Naive thymus-derived CD4-positive, alpha-beta T cell (primary cell): ENCODE measurements around the gene BATF2. TPM values are rescaled to one million over a fixed set of nuclear protein-coding genes. Genes with fewer than 3 reads are reported as not detected.
"Not testable (repeated sequence)": the region's sequence is repeated elsewhere in the genome, so short reads cannot be mapped to it uniquely, and the experiment has no call there.

Experiments
- ATAC-seq: fragments of 150-1000 bp; cut with Tn5 transposase; 2 replicates; pipeline ENCODE4 v1.10.0; 2021; ENCODE audit warnings: mild to moderate bottlenecking, moderate library complexity
- CTCF ChIA-PET: fragments of 350-600 bp; sonication (Branson Sonifier 250); formaldehyde crosslinking; loops from one replicate; lab custom pipeline; 2021; ENCODE audit warnings: antibody characterized with exemption; lab: Charles Lee
- POLR2A ChIA-PET: fragments of 350-600 bp; sonication (Branson Sonifier 250); formaldehyde crosslinking; loops from one replicate; lab custom pipeline; 2021; ENCODE audit warnings: antibody characterized with exemption, inconsistent platforms; lab: Charles Lee
- DNase-seq, 9 donors: peaks; one replicate each; pipeline versions ENCODE4 v3.0.0 to v3.0.0-alpha.2; 2020 to 2022; ENCODE audit warnings: mixed read lengths in 1 of 9
- H3K27ac ChIP-seq: one replicate; pipeline ENCODE4 v1.7.0; 2013; ENCODE audit warnings: mild to moderate bottlenecking, low read depth, low read length, moderate library complexity
- H3K27me3 ChIP-seq, 2 donors: one replicate each; pipeline ENCODE4 v1.7.0; 2013; ENCODE audit warnings: low read length in 2 of 2, mild to moderate bottlenecking in 2 of 2, moderate library complexity in 2 of 2; ENCODE audit not compliant: control insufficient read depth in 2 of 2, insufficient read depth in 2 of 2
- H3K36me3 ChIP-seq, 3 experiments: 1 replicate in 2 of 3; 2 replicates in 1 of 3; pipeline ENCODE4 v1.7.0; 2013; ENCODE audit warnings: low read length in 3 of 3, mild to moderate bottlenecking in 3 of 3, moderate library complexity in 1 of 3; ENCODE audit not compliant: insufficient read depth in 3 of 3, control insufficient read depth in 2 of 3
- H3K4me1 ChIP-seq, 2 donors: one replicate each; pipeline ENCODE4 v1.7.0; 2013; ENCODE audit warnings: low read length in 2 of 2, mild to moderate bottlenecking in 2 of 2, moderate library complexity in 1 of 2; ENCODE audit not compliant: control insufficient read depth in 2 of 2, insufficient read depth in 2 of 2
- H3K4me3 ChIP-seq: 2 replicates; pipeline ENCODE4 v1.7.0; 2013; ENCODE audit warnings: mild to moderate bottlenecking, low read length
- H3K9me3 ChIP-seq, 3 experiments: 1 replicate in 2 of 3; 2 replicates in 1 of 3; pipeline ENCODE4 v1.7.0; 2013; ENCODE audit warnings: low read length in 3 of 3; ENCODE audit not compliant: control insufficient read depth in 2 of 3
- H3K27ac Mint-ChIP-seq, 9 donors: one replicate each; pipeline ENCODE4 v1.8.0; 2020 to 2022; ENCODE audit warnings: mixed read lengths in 9 of 9, mild to moderate bottlenecking in 8 of 9, moderate library complexity in 5 of 9, inconsistent platforms in 2 of 9
- H3K27me3 Mint-ChIP-seq, 5 donors: one replicate each; pipeline ENCODE4 v1.8.0; 2021 to 2022; ENCODE audit warnings: mixed read lengths in 5 of 5, mild to moderate bottlenecking in 1 of 5
- H3K36me3 Mint-ChIP-seq, 5 donors: one replicate each; pipeline ENCODE4 v1.8.0; 2020 to 2022; ENCODE audit warnings: mixed read lengths in 5 of 5, mild to moderate bottlenecking in 3 of 5, inconsistent platforms in 1 of 5
- H3K4me1 Mint-ChIP-seq, 7 donors: one replicate each; pipeline ENCODE4 v1.8.0; 2020 to 2022; ENCODE audit warnings: mixed read lengths in 7 of 7, mild to moderate bottlenecking in 3 of 7, inconsistent platforms in 1 of 7
- H3K4me3 Mint-ChIP-seq, 10 donors: one replicate each; pipeline ENCODE4 v1.8.0; 2020 to 2022; ENCODE audit warnings: mild to moderate bottlenecking in 10 of 10, mixed read lengths in 10 of 10, moderate library complexity in 6 of 10, inconsistent platforms in 2 of 10
- H3K9me3 Mint-ChIP-seq, 11 donors: one replicate each; pipeline ENCODE4 v1.8.0; 2020 to 2022; ENCODE audit warnings: mixed read lengths in 11 of 11, mild to moderate bottlenecking in 4 of 11, inconsistent platforms in 1 of 11, moderate library complexity in 1 of 11
- intact Hi-C, 2 donors: fragments of 100-400 bp; cut with micrococcal nuclease; formaldehyde crosslinking; loops; one replicate each; pipeline ENCODE4 v1.15.1; 2023
- polyA plus RNA-seq, 2 donors: library from polyadenylated mRNA; unstranded; fragments of 300-500 nt; fragmentation: Illumina TruSeq; gene quantifications; one replicate each; pipeline ENCODE4 v1.2.3, GENCODE V29; 2021
- total RNA-seq, 6 experiments: library from RNA in 5 of 6; stranded (reverse) in 5 of 6; gene quantifications; 1 replicate in 5 of 6; 2 replicates in 1 of 6; pipeline ENCODE4 v1.2.3 and lab custom pipeline; 2021 to 2026

The BATF2 gene
- total and polyA plus RNA-seq, 7 experiments from 2014 or later: 0.39 TPM; not detected in 6

DNA sequence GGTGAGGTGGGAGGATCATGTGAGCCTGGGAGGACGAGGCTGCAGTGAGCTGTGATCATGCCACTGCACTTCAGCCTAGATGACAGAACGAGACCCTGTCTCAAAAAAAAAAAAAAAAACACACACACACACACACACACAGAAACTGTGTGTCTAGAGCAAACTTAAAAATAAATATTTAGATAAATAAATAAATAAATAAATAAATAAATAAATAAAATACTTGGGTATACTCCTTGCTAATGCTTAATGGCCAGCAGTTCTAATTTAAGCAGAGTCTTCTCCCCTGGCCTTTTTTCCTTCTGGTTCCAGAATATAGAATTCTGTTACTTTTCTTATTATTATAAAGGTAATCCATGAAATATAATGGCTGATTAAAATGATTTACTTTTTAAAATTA lies 12.1 kb upstream of the BATF2 start:
- ATAC-seq (no peak), DNase-seq (no peak)
- Mint-ChIP-seq H3K9me3 (no peaks in the 10 kb centered on the region), H3K4me1 (peaks cover 0 to 9% (median 8%) of the 10 kb centered on the region in 7 donors), H3K36me3 (no peaks in the 10 kb centered on the region), H3K27ac (no peak overlapping the region), H3K4me3 (no peak overlapping the region), H3K27me3 (no peaks in the 10 kb centered on the region)
- no peak overlapping the region for H3K4me3 ChIP-seq
- no peaks in the 10 kb centered on the region for H3K36me3 ChIP-seq
- no peak overlapping the region for H3K27ac ChIP-seq
- no peaks in the 10 kb centered on the region for H3K9me3 ChIP-seq
- peaks cover 4 to 5% of the 10 kb centered on the region in 2 donors for H3K4me1 ChIP-seq
- H3K27me3 ChIP-seq: no peaks in the 10 kb centered on the region
- ChIA-PET CTCF (no interaction called here), POLR2A (interaction anchor here (0.6 kb wide), 1 partner anchor 123 kb away, joined by 9 read pairs; no protein-coding TSS in a partner anchor)
- intact Hi-C loops: no loop called here

DNA sequence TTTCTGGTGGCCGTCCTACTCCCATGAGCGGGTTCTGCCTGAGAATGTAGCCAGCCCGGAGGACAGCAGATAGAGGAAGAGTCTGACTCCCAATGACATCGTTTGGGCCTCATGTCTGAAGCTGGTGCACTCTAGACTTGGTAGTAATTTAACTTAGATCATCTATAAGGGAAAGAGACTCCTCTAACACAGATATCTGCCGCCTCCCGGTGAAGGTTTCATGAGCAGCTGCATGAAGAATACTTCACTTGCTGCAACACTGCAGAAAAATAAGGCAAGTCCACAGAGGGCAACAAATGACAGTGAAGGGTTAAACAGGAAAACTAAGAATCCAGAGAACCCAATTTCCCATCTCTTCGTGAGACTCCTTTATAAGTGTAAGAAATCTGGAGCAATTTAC lies 11.2 kb upstream of the BATF2 start:
- H3K36me3 Mint-ChIP-seq: no peaks in the 10 kb centered on the region
- peaks cover 0 to under 1% of the 10 kb centered on the region in 2 donors for H3K4me1 ChIP-seq
- H3K27ac ChIP-seq: no peak overlapping the region
- H3K27ac Mint-ChIP-seq: no peak overlapping the region
- CTCF ChIA-PET: no interaction called here
- H3K4me1 Mint-ChIP-seq: peaks cover 0 to 3% (median 1%) of the 10 kb centered on the region in 7 donors
- H3K4me3 Mint-ChIP-seq: no peak overlapping the region
- no peaks in the 10 kb centered on the region for H3K27me3 ChIP-seq
- ATAC-seq: no peak
- no peaks in the 10 kb centered on the region for H3K36me3 ChIP-seq
- no peaks in the 10 kb centered on the region for H3K9me3 Mint-ChIP-seq
- intact Hi-C loops: no loop called here
- POLR2A ChIA-PET: interaction anchor here (0.6 kb wide), 1 partner anchor 124 kb away, joined by 9 read pairs; no protein-coding TSS in a partner anchor
- no peaks in the 10 kb centered on the region for H3K27me3 Mint-ChIP-seq
- no peak for DNase-seq
- H3K4me3 ChIP-seq: no peak overlapping the region
- H3K9me3 ChIP-seq: no peaks in the 10 kb centered on the region

DNA sequence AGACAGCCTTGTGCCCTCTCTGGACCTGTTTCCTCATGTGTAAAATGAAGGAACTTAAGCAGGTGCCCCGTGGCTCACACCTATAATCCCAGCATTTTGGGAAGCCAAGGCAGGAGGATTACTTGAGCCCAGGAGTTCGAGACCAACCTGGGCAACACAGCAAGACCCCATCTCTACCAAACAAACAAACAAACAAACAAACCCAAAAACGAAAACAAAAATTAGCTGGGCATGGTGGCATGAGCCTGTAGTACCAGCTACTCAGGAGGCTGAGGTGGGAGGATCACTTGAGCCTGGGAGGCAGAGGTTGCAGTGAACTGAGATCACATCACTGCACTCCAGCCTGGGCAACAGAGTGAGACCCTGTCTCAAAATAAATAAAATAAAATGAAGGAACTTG lies 7.2 kb upstream of the BATF2 start:
- H3K36me3 ChIP-seq, H3K4me3 ChIP-seq, H3K27me3 ChIP-seq, H3K27me3 Mint-ChIP-seq, H3K4me3 Mint-ChIP-seq, H3K4me1 Mint-ChIP-seq, ATAC-seq, H3K9me3 ChIP-seq, H3K27ac Mint-ChIP-seq, H3K27ac ChIP-seq, DNase-seq, H3K36me3 Mint-ChIP-seq, intact Hi-C loops, H3K4me1 ChIP-seq, H3K9me3 Mint-ChIP-seq: not testable (repeated sequence)
- POLR2A ChIA-PET: interaction anchor here (1.6 kb wide), 1 partner anchor 9 kb away, joined by 3 read pairs; no protein-coding TSS in a partner anchor
- CTCF ChIA-PET: interaction anchor here (0.6 kb wide), 1 partner anchor 308 kb away, joined by 5 read pairs; no protein-coding TSS in a partner anchor

DNA sequence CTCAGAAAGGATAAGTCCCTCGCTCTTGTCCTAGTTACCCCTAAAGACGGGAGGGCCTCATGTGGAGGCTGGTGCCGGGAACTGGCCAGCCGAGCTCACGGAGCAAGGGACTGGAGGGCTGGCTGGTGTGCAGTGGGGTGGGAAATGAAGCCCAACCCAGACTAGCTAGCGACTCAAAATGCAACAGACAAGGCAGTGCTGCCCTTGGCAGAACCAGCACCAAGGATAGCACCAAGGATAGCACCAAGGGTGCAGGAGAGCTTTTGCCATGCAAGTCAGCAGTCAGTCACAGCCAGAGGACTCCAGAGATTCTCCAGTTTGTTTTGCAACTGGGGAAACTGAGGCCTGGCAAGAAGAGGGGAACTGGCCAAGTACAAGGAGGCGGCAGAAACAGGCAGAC lies 6.5 kb upstream of the BATF2 start:
- Histone ChIP-seq H3K27me3 (no peaks in the 10 kb centered on the region), H3K4me1 (no peaks in the 10 kb centered on the region), H3K9me3 (no peaks in the 10 kb centered on the region), H3K27ac (no peak overlapping the region), H3K36me3 (no peaks in the 10 kb centered on the region), H3K4me3 (no peak overlapping the region)
- DNase-seq (no peak), ATAC-seq (no peak)
- ChIA-PET POLR2A (interaction anchor here (0.9 to 1.6 kb wide), 2 partner anchors 9 to 46 kb away, joined by 3 to 4 read pairs; no protein-coding TSS in a partner anchor), CTCF (interaction anchor here (0.6 kb wide), 1 partner anchor 309 kb away, joined by 5 read pairs; no protein-coding TSS in a partner anchor)
- no peak overlapping the region for H3K4me3 Mint-ChIP-seq
- no peaks in the 10 kb centered on the region for H3K36me3 Mint-ChIP-seq
- no peaks in the 10 kb centered on the region for H3K9me3 Mint-ChIP-seq
- H3K27me3 Mint-ChIP-seq: no peaks in the 10 kb centered on the region
- no peak overlapping the region for H3K27ac Mint-ChIP-seq
- H3K4me1 Mint-ChIP-seq: peaks cover 0 to 7% (median 6%) of the 10 kb centered on the region in 7 donors
- intact Hi-C loops: no loop called here

DNA sequence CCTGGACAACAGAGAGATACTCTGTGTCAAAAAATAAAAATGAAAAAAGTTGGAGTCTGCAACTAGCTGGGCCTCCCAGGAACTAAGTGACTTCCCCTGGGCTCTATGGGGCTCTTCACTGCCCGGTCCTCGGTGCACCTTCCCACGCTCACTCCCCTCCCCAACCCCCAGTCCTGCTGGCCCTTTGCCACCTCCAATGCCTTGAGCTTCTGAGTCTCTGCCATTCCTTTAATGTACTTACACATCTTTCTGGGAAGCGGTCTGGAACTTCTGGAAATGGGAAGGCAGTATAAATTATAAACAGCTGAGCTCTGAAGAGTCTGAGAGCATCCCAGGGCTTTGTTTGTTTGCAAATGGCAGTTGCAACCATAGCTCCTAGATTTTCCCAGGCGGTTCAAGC lies 5.9 kb upstream of the BATF2 start:
- CTCF ChIA-PET: no interaction called here
- no peaks in the 10 kb centered on the region for H3K36me3 Mint-ChIP-seq
- no peaks in the 10 kb centered on the region for H3K9me3 Mint-ChIP-seq
- ATAC-seq: no peak
- no peak overlapping the region for H3K4me3 ChIP-seq
- no peak for DNase-seq
- H3K9me3 ChIP-seq: no peaks in the 10 kb centered on the region
- H3K27me3 Mint-ChIP-seq: no peaks in the 10 kb centered on the region
- no peak overlapping the region for H3K27ac ChIP-seq
- H3K4me3 Mint-ChIP-seq: no peak overlapping the region
- H3K4me1 Mint-ChIP-seq: peaks cover 0 to 11% (median 6%) of the 10 kb centered on the region in 7 donors
- H3K27ac Mint-ChIP-seq: no peak overlapping the region
- H3K36me3 ChIP-seq: no peaks in the 10 kb centered on the region
- no peaks in the 10 kb centered on the region for H3K4me1 ChIP-seq
- H3K27me3 ChIP-seq: no peaks in the 10 kb centered on the region
- POLR2A ChIA-PET: interaction anchor here (0.9 to 1.6 kb wide), 2 partner anchors 10 to 46 kb away, joined by 3 to 4 read pairs; no protein-coding TSS in a partner anchor
- intact Hi-C loops: no loop called here

DNA sequence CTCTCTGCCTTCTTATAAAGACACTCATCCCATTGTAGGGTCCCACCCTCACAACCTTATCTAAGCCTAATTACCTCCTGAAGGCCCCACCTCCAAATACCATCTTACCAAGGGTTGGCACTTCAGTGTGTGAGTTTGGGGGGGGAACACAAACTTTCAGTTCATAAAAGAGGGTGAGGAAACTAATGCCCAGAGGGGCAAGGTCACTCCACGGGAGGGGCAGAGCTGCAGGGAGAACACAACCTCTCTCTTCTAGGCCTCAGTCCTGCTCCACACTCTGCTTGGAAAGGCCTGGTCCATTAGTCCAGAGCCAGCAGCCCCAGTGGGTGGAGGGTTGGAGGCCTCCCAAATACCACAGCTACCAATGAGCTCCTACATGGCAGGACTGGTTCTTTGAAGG lies 2.7 kb upstream of the BATF2 start:
- ATAC-seq: no peak
- no peak overlapping the region for H3K4me3 Mint-ChIP-seq
- no peaks in the 10 kb centered on the region for H3K4me1 ChIP-seq
- CTCF ChIA-PET: no interaction called here
- no peaks in the 10 kb centered on the region for H3K36me3 ChIP-seq
- no peak for DNase-seq
- no peak overlapping the region for H3K27ac Mint-ChIP-seq
- H3K36me3 Mint-ChIP-seq: no peaks in the 10 kb centered on the region
- no peak overlapping the region for H3K4me3 ChIP-seq
- intact Hi-C loops: no loop called here
- H3K27me3 ChIP-seq: no peaks in the 10 kb centered on the region
- no peaks in the 10 kb centered on the region for H3K9me3 Mint-ChIP-seq
- peaks cover 0 to 23% (median 9%) of the 10 kb centered on the region in 7 donors for H3K4me1 Mint-ChIP-seq
- no peak overlapping the region for H3K27ac ChIP-seq
- POLR2A ChIA-PET: no interaction called here
- H3K9me3 ChIP-seq: no peaks in the 10 kb centered on the region
- H3K27me3 Mint-ChIP-seq: peaks cover 0 to 5% (median 0%) of the 10 kb centered on the region in 5 donors
